Ishikawa (cell line): Measurements from ENCODE around the gene KCNAB1.

Experiments used
- CEBPB ChIP-seq: IDR thresholded peaks from 2 replicates; pipeline ENCODE4 v1.6.1; 2012
- CREB1 ChIP-seq: IDR thresholded peaks from 2 replicates; pipeline ENCODE4 v1.6.1; 2012; ENCODE audit warnings: low read depth
- EGR1 ChIP-seq: IDR thresholded peaks from 2 replicates; pipeline ENCODE4 v1.6.1; 2012
- EP300 ChIP-seq: IDR thresholded peaks from 2 replicates; pipeline ENCODE4 v1.6.1; 2012; ENCODE audit warnings: borderline replicate concordance
- FOXM1 ChIP-seq: IDR thresholded peaks from 2 replicates; pipeline ENCODE4 v1.6.1; 2012; ENCODE audit warnings: low read depth, borderline replicate concordance
- NFIC ChIP-seq: IDR thresholded peaks from 2 replicates; pipeline ENCODE4 v1.6.1; 2012
- TAF1 ChIP-seq: IDR thresholded peaks from 2 replicates; pipeline ENCODE4 v1.6.1; 2012; ENCODE audit warnings: low read depth, mild to moderate bottlenecking
- TEAD4 ChIP-seq: IDR thresholded peaks from 2 replicates; pipeline ENCODE4 v1.6.1; 2012
- YY1 ChIP-seq: IDR thresholded peaks from 2 replicates; pipeline ENCODE4 v1.6.1; 2012; ENCODE audit warnings: low read depth
- TF ChIP-seq, protein P1 (sequence below): IDR thresholded peaks from 2 replicates; pipeline ENCODE4 v1.6.1; 2012
- TF ChIP-seq, protein P2 (sequence below): IDR thresholded peaks from 2 replicates; pipeline ENCODE4 v1.6.1; 2012; ENCODE audit warnings: low read depth, mild to moderate bottlenecking

DNA sequence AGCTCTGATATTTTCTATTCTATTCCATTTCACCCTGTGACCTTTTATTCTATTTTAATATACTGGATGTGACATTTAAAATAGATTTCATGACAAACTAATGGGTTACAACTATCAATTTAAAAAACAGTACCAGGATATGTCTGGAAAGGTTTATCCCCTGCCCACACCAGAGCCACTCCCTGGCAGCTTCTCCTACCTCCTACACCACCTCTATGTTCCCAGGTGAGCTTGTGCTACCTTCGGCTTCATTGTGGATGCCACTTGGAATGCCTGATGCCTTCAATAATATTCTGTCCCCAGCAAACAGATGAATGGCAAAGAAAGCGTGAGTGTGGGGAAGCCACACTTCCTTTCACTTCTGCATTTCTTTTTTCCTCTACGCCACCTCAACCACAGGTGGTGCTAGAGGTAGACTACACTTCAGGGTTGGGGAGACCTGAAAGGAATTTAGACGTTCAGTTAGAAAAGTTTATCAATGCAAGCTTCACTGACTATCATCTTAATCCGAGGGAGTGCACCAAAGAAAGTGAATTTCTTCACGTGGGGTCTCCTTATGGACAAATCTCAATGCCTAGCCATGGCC, 221.5 kb downstream of the KCNAB1 start:
- TF ChIP-seq TAF1 (no peak), EP300 (no peak), CEBPB (no peak), YY1 (no peak), EGR1 (no peak), CREB1 (no peak), FOXM1 (no peak), NFIC (no peak), TEAD4 (no peak)
- TF ChIP-seq, protein P1, sequence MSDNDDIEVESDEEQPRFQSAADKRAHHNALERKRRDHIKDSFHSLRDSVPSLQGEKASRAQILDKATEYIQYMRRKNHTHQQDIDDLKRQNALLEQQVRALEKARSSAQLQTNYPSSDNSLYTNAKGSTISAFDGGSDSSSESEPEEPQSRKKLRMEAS = no peak
- TF ChIP-seq, protein P2, sequence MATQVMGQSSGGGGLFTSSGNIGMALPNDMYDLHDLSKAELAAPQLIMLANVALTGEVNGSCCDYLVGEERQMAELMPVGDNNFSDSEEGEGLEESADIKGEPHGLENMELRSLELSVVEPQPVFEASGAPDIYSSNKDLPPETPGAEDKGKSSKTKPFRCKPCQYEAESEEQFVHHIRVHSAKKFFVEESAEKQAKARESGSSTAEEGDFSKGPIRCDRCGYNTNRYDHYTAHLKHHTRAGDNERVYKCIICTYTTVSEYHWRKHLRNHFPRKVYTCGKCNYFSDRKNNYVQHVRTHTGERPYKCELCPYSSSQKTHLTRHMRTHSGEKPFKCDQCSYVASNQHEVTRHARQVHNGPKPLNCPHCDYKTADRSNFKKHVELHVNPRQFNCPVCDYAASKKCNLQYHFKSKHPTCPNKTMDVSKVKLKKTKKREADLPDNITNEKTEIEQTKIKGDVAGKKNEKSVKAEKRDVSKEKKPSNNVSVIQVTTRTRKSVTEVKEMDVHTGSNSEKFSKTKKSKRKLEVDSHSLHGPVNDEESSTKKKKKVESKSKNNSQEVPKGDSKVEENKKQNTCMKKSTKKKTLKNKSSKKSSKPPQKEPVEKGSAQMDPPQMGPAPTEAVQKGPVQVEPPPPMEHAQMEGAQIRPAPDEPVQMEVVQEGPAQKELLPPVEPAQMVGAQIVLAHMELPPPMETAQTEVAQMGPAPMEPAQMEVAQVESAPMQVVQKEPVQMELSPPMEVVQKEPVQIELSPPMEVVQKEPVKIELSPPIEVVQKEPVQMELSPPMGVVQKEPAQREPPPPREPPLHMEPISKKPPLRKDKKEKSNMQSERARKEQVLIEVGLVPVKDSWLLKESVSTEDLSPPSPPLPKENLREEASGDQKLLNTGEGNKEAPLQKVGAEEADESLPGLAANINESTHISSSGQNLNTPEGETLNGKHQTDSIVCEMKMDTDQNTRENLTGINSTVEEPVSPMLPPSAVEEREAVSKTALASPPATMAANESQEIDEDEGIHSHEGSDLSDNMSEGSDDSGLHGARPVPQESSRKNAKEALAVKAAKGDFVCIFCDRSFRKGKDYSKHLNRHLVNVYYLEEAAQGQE = no peak
